Lung (tissue), 12 donors: Measurements from ENCODE around the gene JUN. TPM values are rescaled to one million over a fixed set of nuclear protein-coding genes. Genes with fewer than 3 reads are reported as not detected.

Experiments
- ATAC-seq: fragments of 200-7000 bp; cut with Tn5 transposase; one replicate; pipeline ENCODE4 v1.9.1; 2020; ENCODE audit warnings: moderate number of reproducible peaks; ENCODE audit not compliant: insufficient read depth, low FRiP score
- DNase-seq, 3 donors: peaks; one replicate each; pipeline ENCODE4 v3.0.0-alpha.2; 2013 to 2017
- H3K27ac ChIP-seq, 2 donors: one replicate each; pipeline ENCODE4 v1.5.1; 2013; ENCODE audit warnings: mild to moderate bottlenecking in 2 of 2, moderate library complexity in 2 of 2, control low read depth in 1 of 2, inconsistent platforms in 1 of 2, low read depth in 1 of 2, low read length in 1 of 2
- H3K27me3 ChIP-seq, 3 donors: one replicate each; pipeline ENCODE4 v1.5.1; 2013; ENCODE audit warnings: low read length in 2 of 3; ENCODE audit not compliant: control insufficient read depth in 3 of 3, insufficient read depth in 3 of 3
- H3K36me3 ChIP-seq, 4 donors: one replicate each; pipeline ENCODE4 v1.5.1; 2013; ENCODE audit warnings: low read length in 4 of 4, mild to moderate bottlenecking in 1 of 4, moderate library complexity in 1 of 4; ENCODE audit not compliant: control insufficient read depth in 4 of 4, insufficient read depth in 4 of 4
- H3K4me1 ChIP-seq, 5 donors: one replicate each; pipeline ENCODE4 v1.5.1; 2013; ENCODE audit warnings: low read length in 5 of 5, mild to moderate bottlenecking in 2 of 5, moderate library complexity in 1 of 5; ENCODE audit not compliant: control insufficient read depth in 5 of 5, insufficient read depth in 5 of 5
- H3K4me3 ChIP-seq: one replicate; pipeline ENCODE4 v1.5.1; 2013; ENCODE audit warnings: mild to moderate bottlenecking, control low read depth, moderate library complexity
- H3K9ac ChIP-seq, 2 donors: one replicate each; pipeline ENCODE4 v1.5.1; 2013; ENCODE audit warnings: low read length in 2 of 2, control low read depth in 1 of 2; ENCODE audit not compliant: insufficient read depth in 1 of 2
- H3K9me3 ChIP-seq, 4 donors: one replicate each; pipeline ENCODE4 v1.5.1; 2013; ENCODE audit warnings: low read length in 3 of 4, mild to moderate bottlenecking in 1 of 4, moderate library complexity in 1 of 4; ENCODE audit not compliant: control insufficient read depth in 4 of 4, insufficient read depth in 3 of 4
- WGBS, 2 donors: extraction: QIAGEN DNeasy Blood & Tissue Kit; methylation state at CpG; one replicate each; pipeline ENCODE4 v1.1.7; 2013; 5-methylcytosine and 5-hydroxymethylcytosine counted together
- polyA plus RNA-seq, 2 donors: library from polyadenylated mRNA; stranded (reverse); fragments of 200-250 nt; gene quantifications; one replicate each; pipeline ENCODE4 v1.2.1, GENCODE V29; 2013
- total RNA-seq, 2 donors: library from RNA; depleted of rRNA in 1 of 2; stranded (reverse); fragments of >200 nt in 1 of 2; gene quantifications; one replicate each; pipeline ENCODE4 v1.2.1, GENCODE V29; 2014 to 2021
- TF ChIP-seq, protein P1 (sequence below): IDR thresholded peaks from 2 replicates; pipeline ENCODE4 v1.5.1; 2012; ENCODE audit warnings: mild to moderate bottlenecking; ENCODE audit errors: control extremely low read depth, extremely low read depth
- donor health status: control.
- donor health status: control.
- donor health status: Bipolar disorder and iron deficiency.
- donor health status: healthy.
- donor health status: DM: yes; HTN: yes; CAD: no.

JUN gene
- total and polyA plus RNA-seq, 4 donors = 78.1 to 584 (median 142) TPM

DNA sequence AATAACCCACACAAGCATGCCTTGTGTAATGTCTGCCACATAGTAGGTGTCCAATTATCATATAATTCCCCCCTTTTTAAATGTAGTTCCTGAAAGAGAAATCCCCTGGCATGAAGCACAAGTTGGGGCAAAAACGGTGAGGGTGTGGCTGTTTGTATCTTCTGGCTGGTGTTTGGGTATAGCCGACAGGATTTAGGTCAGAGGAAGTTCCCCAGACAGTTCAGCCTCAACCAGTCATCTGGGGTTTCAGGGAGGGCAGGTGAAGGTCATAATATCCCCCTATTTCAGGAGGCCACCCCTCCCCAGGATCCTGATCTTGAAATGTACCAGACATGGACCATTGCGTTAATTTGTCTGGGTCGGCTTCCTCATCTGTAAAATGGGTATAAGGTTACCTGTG lies 29.1 kb upstream of the JUN start:
- WGBS, 2 donors = 51 to 72% methylated on average over 4 of the region's 4 CpGs
- TF ChIP-seq, protein P1, sequence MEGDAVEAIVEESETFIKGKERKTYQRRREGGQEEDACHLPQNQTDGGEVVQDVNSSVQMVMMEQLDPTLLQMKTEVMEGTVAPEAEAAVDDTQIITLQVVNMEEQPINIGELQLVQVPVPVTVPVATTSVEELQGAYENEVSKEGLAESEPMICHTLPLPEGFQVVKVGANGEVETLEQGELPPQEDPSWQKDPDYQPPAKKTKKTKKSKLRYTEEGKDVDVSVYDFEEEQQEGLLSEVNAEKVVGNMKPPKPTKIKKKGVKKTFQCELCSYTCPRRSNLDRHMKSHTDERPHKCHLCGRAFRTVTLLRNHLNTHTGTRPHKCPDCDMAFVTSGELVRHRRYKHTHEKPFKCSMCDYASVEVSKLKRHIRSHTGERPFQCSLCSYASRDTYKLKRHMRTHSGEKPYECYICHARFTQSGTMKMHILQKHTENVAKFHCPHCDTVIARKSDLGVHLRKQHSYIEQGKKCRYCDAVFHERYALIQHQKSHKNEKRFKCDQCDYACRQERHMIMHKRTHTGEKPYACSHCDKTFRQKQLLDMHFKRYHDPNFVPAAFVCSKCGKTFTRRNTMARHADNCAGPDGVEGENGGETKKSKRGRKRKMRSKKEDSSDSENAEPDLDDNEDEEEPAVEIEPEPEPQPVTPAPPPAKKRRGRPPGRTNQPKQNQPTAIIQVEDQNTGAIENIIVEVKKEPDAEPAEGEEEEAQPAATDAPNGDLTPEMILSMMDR = no peak
- H3K27ac ChIP-seq = peak overlapping the region in 1 of 2 donors; percentile 41

DNA sequence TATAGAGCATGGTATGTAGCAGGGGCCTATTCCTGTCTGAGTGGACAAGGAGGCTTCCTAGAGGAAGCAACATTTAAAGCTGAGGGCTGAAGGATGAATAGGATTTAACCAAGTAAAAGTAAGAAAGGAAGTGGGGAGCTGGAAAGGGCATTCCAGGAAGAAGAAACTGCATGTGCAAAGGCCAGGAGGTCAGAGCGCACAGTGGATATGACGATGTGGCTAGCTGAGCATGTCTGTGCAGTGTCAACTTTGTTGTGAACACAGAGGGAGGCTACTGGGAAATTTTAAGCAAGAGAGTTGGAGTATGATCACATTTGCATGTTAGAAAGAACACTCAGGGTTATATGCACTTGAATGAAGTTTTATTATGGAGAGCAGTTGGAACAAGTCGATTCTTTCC lies 28.6 kb upstream of the JUN start:
- H3K27me3 ChIP-seq = no peaks in the 10 kb centered on the region
- H3K9ac ChIP-seq = no peak overlapping the region
- H3K4me3 ChIP-seq = no peak overlapping the region
- H3K36me3 ChIP-seq = no peaks in the 10 kb centered on the region
- H3K27ac ChIP-seq = no peak overlapping the region
- TF ChIP-seq, protein P1 = no peak
- H3K4me1 ChIP-seq = peaks cover 0 to 25% (median 13%) of the 10 kb centered on the region in 5 donors
- 55 to 68% methylated on average over 3 of the region's 3 CpGs for WGBS, 2 donors
- H3K9me3 ChIP-seq = no peaks in the 10 kb centered on the region
- ATAC-seq (no peak), DNase-seq (no peak)

More for the DNA sequence above, 29.1 kb upstream of the JUN start:
- Histone ChIP-seq H3K9me3 (no peaks in the 10 kb centered on the region), H3K4me1 (peaks cover 0 to 27% (median 13%) of the 10 kb centered on the region in 5 donors), H3K36me3 (no peaks in the 10 kb centered on the region), H3K9ac (no peak overlapping the region), H3K4me3 (no peak overlapping the region), H3K27me3 (no peaks in the 10 kb centered on the region)
- no peak for ATAC-seq
- DNase-seq = no peak

DNA sequence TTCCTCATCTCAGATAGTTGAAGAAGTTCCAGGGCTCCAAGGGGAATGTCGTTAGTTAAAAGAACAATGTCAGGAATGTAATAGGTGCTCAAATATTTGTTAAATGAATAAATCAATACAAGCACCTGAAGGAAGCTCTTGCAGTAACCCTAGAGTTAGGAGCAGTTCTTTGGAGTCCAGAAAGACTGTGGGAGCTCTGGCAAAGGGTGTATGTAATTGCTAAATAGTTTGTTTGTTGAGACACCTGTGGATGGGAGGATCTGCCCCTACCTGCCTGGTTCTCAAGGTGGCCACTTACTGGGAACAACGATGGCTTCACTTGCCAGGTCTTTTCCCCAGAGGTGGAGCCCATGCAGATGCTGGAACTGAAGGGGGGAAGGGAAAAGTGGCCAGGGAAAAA lies 27.5 kb upstream of the JUN start:
- no peaks in the 10 kb centered on the region for H3K36me3 ChIP-seq
- peak overlapping the region in 1 of 2 donors; percentile 20 for H3K27ac ChIP-seq
- TF ChIP-seq, protein P1 = no peak
- no peak overlapping the region for H3K4me3 ChIP-seq
- peaks cover 0 to 4% (median 0%) of the 10 kb centered on the region in 4 donors for H3K9me3 ChIP-seq
- H3K4me1 ChIP-seq = peaks cover 0 to 22% (median 8%) of the 10 kb centered on the region in 5 donors
- no peaks in the 10 kb centered on the region for H3K27me3 ChIP-seq
- ATAC-seq = no peak
- H3K9ac ChIP-seq = no peak overlapping the region
- WGBS, 2 donors = 71 to 73% methylated on average over 2 of the region's 2 CpGs
- no peak for DNase-seq
